A549 treated with AZD9567 at 1 μM for 4 hours (cell line): ENCODE data around the gene JAK2. TPM values are rescaled to one million over a fixed set of nuclear protein-coding genes. Genes with fewer than 3 reads are reported as not detected.

Experiments
- total RNA-seq: library from RNA; stranded (reverse); fragments of 200-300 nt; extraction: Qiagen RNA extraction; gene quantifications from 5 replicates; pipeline ENCODE4 v1.2.3, GENCODE V29; 2022; ENCODE audit not compliant: insufficient read depth

Gene JAK2
- 1.3 to 4.1 TPM (median 3.3 TPM) in 5 replicates for total RNA-seq

DNA sequence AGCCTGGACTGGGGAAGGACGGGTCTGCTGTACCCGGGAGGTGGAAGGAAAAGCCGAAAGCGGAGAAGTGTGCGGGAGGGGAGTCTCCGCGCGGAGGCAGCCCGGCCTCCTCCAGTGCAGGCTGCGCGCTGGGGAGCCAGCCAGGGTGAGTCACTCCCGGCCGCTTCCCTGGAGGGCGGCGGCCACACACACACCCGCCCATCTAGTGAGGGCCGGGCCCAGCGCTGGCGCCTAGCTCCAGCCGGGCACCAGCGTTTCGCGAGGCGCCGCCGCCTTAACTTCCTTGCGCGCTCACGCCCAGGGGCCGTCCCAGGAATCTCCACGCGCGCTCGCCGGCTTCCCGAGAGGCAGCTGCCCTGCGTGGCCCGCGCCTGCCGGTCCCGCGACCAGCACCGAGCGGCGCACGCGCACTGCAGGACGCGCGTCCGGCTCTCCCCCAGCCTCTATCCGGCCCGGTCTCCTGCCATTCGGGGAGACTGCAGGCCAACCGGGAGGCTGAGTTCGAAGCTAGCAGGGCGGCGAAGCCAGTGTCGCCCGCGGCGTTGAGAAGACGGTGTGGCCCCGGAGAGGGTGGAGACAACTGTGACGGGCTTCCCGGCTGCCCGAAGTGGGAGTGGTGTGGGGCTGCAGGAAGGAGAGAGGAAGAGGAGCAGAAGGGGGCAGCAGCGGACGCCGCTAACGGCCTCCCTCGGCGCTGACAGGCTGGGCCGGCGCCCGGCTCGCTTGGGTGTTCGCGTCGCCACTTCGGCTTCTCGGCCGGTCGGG, at the start of gene JAK2:
JAK2 (plus strand) TSS at position 652 of the 765 bp plus-strand sequence. CDS start 36,716 bp downstream, outside the sequence.

Other genes starting within 250 kb of the JAK2 start
- gene AK3, start 244.1 kb upstream of the JAK2 start, total RNA-seq = 45.4 to 63.8 TPM (median 59.3 TPM) in 5 replicates
- gene RCL1, start 192.3 kb upstream of the JAK2 start, total RNA-seq = 44.4 to 47.7 TPM (median 46.7 TPM) in 5 replicates
- not detected in 5 replicates for gene INSL6, start 200.4 kb downstream of the JAK2 start, total RNA-seq
- gene INSL4, start 246.1 kb downstream of the JAK2 start, total RNA-seq = 14.5 to 17.4 TPM (median 15.5 TPM) in 5 replicates